HG02763 (cell line): Measurements from ENCODE around the gene DLGAP1.

Experiments
- ATAC-seq: cut with Tn5 transposase; IDR thresholded peaks from one replicate; pipeline ENCODE4 v1.9.1; 2021; ENCODE audit warnings: mild to moderate bottlenecking, moderate library complexity; ENCODE audit not compliant: unreplicated experiment

The DLGAP1 gene

DNA sequence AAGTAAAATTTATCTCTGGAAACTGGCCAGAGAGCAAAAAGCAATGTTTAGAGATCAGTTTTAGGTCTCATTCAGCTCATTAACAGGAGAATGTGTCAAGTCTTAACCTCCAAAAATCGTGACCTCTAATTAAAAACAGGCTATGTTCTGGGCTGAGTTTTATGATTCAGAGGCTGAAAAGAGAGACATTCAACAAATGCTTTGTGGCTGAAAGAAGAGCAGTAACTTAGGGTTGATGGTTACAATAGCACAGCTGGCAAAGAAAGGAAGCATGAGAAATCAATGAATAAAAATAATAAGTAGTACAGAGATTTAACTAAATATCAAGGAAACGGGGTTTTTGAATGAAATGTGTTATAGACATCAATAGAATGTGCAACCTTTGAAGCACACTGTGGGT, 992.1 kb downstream of the DLGAP1 start:
- no peak for ATAC-seq

- no peak for ATAC-seq
Observed at GRCh38 chr18:3461704-3462103, 993.4 kb downstream of the DLGAP1 start.

DNA sequence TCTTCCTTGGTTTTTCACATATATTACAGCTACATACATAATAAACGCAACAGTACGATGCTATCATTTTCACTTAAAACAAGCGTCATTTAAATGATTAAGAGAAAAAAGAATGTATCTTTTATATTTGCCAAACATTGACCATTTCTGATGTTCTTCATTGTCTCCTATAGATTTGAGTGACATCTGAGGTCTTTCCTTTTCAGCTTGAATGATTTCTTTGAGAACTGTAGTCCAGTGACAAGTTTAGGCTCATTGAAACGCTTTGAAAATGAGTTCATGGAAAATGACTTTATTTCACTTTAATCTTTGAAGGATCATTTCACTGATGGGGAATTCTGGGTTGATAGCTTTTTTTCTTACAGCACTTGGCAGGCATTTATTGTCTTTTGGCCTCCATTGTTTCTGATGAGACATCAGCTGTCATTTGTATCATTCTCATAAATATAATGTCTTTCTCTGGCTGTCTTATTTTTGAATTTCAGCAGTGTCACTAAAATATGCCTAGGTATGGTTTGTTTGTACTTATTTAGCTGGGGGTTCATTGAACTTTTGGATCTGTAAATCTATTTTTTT, 994.2 kb downstream of the DLGAP1 start:
- ATAC-seq: no peak

- ATAC-seq: peak; percentile 57
Observed at GRCh38 chr18:3458952-3459853, 995.9 kb downstream of the DLGAP1 start.

- no peak for ATAC-seq
Observed at GRCh38 chr18:3458378-3458777, 996.7 kb downstream of the DLGAP1 start.

DNA sequence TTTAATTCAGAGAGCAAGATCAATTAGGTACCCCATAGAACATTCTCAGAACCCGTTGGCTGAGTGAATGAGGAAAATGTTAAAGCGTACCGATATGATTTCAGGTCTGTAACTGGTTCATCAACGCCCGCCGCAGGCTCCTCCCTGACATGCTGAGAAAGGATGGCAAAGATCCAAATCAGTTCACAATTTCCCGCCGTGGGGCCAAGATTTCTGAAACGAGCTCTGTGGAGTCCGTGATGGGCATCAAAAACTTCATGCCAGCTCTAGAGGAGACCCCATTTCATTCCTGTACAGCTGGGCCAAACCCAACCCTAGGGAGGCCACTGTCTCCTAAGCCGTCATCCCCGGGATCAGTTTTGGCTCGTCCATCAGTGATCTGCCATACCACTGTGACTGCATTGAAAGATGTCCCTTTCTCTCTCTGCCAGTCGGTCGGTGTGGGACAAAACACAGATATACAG, 997.8 kb downstream of the DLGAP1 start:
- ATAC-seq: no peak

DNA sequence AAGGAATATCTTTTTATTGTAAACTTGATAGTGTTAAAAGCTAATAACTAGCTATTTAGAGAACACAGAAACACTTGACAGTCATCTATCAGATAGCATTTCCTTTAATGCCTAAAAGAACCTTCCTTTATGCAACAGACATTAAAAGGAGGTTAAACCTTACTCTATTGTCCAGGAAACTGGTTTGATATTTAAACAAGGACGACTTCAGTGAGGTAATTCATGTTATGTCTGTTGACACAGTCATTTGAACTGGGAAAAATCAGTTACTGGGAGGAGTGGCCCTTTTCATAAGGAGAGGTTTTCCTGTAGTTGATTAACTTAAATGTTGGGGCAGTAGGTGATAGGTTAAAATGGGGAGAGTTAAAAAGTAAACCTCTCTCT, 998.4 kb downstream of the DLGAP1 start:
- no peak for ATAC-seq

- no peak for ATAC-seq
Observed at GRCh38 chr18:3455907-3456685, 999.0 kb downstream of the DLGAP1 start.

GRCh38 chr18:3455090-3455635, 999.9 kb downstream of the DLGAP1 start:
- ATAC-seq: no peak

- no peak for ATAC-seq
Observed at GRCh38 chr18:3454365-3455089, 1000.6 kb downstream of the DLGAP1 start.

DNA sequence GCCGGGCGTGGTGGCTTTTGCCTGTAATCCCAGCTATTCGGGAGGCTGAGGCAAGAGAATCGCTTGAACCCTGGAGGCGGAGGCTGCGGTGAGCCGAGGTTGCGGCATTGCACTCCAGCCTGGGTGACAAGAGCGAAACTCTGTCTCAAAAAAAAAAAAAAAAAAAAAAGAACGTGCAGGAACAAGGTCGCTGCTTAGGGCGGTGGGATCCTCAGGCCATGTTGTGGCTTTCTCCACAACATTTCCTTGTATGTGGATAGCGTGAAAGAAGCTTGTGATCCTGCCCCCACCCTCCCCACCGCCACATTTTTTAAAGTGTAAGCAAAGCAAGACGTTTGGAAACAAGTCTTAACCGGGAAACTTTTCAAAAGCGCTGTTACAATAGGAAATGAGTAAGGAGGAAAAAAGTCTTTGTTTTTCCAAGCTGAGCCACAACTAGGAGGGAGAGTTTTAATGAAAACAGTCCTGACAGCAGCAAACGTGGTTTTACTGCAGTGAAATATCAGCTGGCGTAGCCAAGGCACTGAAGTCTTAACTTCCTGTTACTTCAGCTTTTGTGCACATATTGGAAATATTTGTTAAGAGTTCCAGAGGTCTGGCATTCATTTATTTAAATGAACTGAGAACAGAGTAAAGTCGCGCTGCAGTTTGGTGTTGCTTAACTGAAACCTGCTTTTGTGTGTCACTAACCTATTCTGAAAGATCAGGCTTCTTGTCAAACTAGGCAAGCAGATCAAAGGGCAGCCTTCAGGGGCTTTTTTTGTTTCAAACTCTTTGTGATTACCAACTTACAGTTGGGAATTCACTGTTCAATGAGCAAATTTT, 1001.4 kb downstream of the DLGAP1 start:
- no peak for ATAC-seq

- ATAC-seq: no peak
Observed at GRCh38 chr18:3452750-3453539, 1002.2 kb downstream of the DLGAP1 start.

DNA sequence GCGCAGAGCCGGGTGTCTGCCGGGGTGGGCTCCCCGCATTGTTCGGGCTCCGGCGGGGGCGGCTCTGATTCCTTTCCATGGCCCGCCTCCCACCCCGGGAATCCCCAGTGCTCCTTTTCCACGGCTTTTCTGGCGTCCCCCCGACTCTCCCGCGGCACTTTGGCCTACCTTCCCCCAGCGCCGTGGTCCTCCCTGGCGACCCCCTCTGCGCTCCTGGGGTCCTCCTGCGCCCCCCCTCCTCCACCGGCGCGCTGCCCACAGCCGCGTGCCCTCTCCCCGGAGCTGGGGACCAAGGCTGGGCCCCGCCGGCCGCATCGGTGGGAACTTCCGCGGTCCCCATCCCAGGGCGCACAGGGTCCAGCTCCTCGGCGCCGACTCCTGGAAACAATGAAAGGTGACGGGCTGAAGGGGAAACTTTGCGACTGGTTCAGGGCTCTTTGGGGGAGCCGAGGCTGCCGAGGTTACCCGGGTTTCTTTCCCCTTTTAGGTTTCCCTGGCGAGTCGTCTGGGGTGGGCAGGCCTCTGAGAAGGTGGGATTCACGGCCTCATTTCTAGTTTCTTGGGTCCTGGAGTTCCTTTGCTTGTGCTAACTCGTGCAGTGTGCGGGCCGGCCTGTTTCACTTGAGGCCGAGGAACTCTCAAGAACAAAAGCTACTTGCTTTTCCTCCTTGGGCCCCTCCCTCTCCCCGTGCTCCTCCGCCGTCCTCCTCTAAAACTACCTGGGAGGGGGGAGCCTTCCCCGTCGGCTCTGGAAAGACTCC, 1002.9 kb downstream of the DLGAP1 start:
- ATAC-seq: no peak

DNA sequence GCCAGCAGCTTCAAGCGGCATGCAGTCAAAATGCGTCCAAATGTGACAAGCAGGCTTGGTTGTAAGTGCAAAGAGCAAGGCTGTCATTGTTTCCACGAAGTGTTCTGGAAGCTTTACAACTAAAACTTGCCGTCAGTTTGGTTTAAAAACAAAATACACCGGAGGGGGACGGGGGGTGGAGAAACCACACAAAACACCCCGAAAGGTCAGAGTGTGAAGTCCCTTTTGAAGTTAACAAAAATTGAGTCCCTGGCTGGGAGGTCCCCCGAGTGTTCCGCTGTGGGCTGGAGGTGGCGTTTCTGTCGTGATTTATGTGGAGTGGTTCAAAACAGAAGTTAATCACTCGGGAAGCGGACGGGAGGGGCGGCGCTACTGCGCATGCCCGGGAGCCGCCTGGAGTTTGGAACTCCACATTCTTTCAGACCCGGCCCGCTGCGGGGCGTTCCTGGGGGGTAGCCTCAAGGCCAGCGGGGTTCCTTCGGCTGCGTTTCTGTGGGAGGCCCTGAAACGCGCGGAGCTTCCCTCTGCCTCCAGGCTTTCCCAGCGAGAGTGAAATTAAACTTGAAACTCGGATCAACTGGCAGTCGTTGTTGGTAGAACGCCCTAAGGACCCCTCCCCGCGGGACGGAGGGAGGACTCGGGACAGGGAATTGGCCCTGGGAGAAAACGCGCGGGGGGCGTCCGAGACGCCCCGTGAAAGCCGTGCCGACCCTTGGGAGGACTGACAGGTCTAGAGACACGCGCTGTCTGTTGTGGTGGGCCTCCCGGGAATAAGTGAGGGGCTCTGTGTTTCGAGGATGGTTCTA, 1003.7 kb downstream of the DLGAP1 start:
- ATAC-seq: no peak

DNA sequence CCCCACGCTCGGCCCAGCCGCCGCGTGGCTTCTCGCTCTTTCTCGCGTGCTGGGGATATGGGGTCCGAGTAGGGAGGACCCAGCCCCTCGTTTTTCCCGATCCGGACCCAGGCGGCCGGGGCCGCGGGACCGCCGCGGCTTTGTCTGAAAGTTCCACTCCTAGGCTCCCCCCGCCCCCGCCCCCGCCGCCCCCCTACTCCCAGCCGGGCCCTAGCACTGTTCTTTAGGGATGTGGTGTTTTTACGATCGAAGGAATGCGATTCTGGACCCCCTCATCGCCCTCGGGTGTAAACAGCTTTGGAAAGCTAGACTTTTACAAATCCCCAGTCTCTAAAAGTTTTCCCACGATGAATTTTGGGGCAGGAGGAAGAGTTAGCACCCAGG, 1004.3 kb downstream of the DLGAP1 start:
- no peak for ATAC-seq

DNA sequence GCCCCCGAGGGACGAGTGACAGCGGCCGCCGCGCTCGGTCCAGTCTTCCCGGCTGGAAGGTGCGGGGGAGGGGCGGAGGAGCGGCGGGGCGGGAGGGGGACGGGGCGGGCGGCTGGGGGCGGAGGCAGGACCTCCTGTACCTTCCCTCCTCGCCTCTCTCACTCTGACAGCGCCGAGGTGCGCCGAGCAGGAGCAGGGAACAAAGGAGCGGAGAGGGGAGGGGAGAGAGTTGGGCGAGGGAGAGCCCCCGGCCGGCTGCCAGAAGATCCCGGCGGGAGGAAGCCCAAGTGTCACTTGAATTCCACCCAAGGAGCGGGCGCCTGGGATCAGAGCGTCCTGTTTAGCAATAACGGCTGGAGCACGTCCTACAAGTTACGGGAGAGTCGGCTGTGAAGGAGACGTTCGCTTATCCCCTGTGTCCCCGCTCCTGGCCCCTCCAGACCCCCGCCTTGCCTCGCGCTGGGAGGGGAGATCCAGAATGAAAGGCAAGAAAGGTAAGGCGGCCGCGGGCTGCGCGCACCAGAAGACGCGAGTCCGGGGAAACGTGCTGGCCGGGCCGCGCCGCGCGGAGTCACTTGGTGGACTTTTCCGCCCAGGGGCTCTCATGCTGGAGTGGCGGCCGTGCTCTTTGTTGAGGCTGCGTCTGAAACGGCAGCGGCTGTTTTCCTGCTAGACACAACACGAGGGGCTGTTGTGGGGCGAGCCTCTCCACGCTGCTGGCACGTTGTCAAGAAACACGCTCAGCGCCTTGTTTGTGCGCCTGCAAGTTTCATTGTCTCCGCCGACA, 1004.9 kb downstream of the DLGAP1 start, which contains the start of gene TGIF1:
Gene TGIF1, plus strand, starts transcription at position 161 of the 787 bp plus-strand sequence. Its CDS starts 318 bp downstream, at position 479.
- ATAC-seq: no peak
